Heart left ventricle (tissue), 16 donors: ENCODE data around the gene ARHGEF12. TPM values are rescaled to one million over a fixed set of nuclear protein-coding genes. Genes with fewer than 3 reads are reported as not detected.

Experiments
- ATAC-seq, 4 donors: fragments of 200-7000 bp; cut with Tn5 transposase; one replicate each; pipeline ENCODE4 v1.9.1; 2020 to 2022; ENCODE audit warnings: moderate library complexity in 4 of 4, mild to moderate bottlenecking in 3 of 4, moderate number of reproducible peaks in 1 of 4
- DNase-seq, 5 donors: peaks; one replicate each; pipeline ENCODE4 v3.0.0-alpha.2; 2020
- H3K27ac ChIP-seq, 12 donors: fragments of 200-600 bp; sonication (generic) in 4 of 12; one replicate each; pipeline versions ENCODE4 v1.5.0 to v1.8.0; 2016 to 2022; ENCODE audit warnings: mild to moderate bottlenecking in 2 of 12
- H3K27me3 ChIP-seq, 9 donors: fragments of 200-600 bp; sonication (generic) in 2 of 9; one replicate each; pipeline versions ENCODE4 v1.5.1 to v1.8.0; 2016 to 2022; ENCODE audit warnings: mild to moderate bottlenecking in 3 of 9
- H3K36me3 ChIP-seq, 9 donors: fragments of 200-600 bp; sonication (generic) in 2 of 9; one replicate each; pipeline versions ENCODE4 v1.5.0 to v1.8.0; 2018 to 2022; ENCODE audit warnings: mild to moderate bottlenecking in 2 of 9
- H3K4me1 ChIP-seq, 12 donors: fragments of 200-600 bp; sonication (generic) in 4 of 12; one replicate each; pipeline versions ENCODE4 v1.5.0 to v1.8.0; 2016 to 2022; ENCODE audit warnings: mild to moderate bottlenecking in 3 of 12
- H3K4me3 ChIP-seq, 12 donors: fragments of 200-600 bp; sonication (generic) in 4 of 12; one replicate each; pipeline versions ENCODE4 v1.5.0 to v1.8.0; 2017 to 2022; ENCODE audit warnings: mild to moderate bottlenecking in 9 of 12, moderate library complexity in 4 of 12
- H3K9me3 ChIP-seq, 12 donors: fragments of 200-600 bp; sonication (generic) in 4 of 12; one replicate each; pipeline versions ENCODE4 v1.5.0 to v1.8.0; 2016 to 2022; ENCODE audit warnings: mild to moderate bottlenecking in 1 of 12
- CTCF ChIP-seq, 12 donors: fragments of 200-600 bp; sonication (generic) in 4 of 12; IDR thresholded peaks; one replicate each; pipeline versions ENCODE4 v1.5.0 to v1.8.0; 2018 to 2022; ENCODE audit warnings: antibody characterized with exemption in 12 of 12, mild to moderate bottlenecking in 5 of 12
- POLR2A ChIP-seq, 2 donors: fragments of 450-650 bp; IDR thresholded peaks; one replicate each; pipeline ENCODE4 v1.6.1; 2017; ENCODE audit warnings: antibody characterized with exemption in 2 of 2, mild to moderate bottlenecking in 2 of 2, moderate library complexity in 2 of 2
- WGBS, 4 donors: extraction: QIAGEN DNeasy Blood & Tissue Kit in 2 of 4; methylation state at CpG; one replicate each; pipeline versions ENCODE4 v1.1.5 to v1.1.7; 2013 to 2018; 5-methylcytosine and 5-hydroxymethylcytosine counted together
- intact Hi-C, 10 donors: fragments of 100-400 bp; cut with DNase I; formaldehyde crosslinking; loops; one replicate each; pipeline versions ENCODE4 v1.11.1 to v1.14.2; 2022
- polyA plus RNA-seq, 2 donors: library from polyadenylated mRNA; stranded (reverse); fragments of 200-250 nt; gene quantifications; one replicate each; pipeline ENCODE4 v1.2.3, GENCODE V29; 2013
- total RNA-seq, 9 donors: library from RNA; depleted of rRNA in 2 of 9; stranded (reverse); fragments of >200 nt in 2 of 9; fragmentation: NEBNext Ultra II Directional in 3 of 9; extraction: Animal tissue kit (Norgen Biotek cat#: 25700) in 3 of 9; gene quantifications; one replicate each; pipeline versions ENCODE4 v1.1.0 to v1.2.4, GENCODE V29; 2016 to 2023
- donor health status: ischemic (EF 13 %, LVEDD 7.1; RV severe dilation, severe dysfunction).
- donor health status: healthy with polysubstance abuse.
- donor health status: DM: no; HTN: yes; CAD: no.
- donor health status: DM: no; HTN: no; CAD: no.
- donor health status: ischemic (EF 25% LVEDD 6.9; RV normal size, moderate dysfunction).
- donor health status: ischemic (EF 25% LVEDD 5.7; RV mildly dilated, moderate dysfunction).
- donor health status: healthy.
- donor health status: DM: yes; HTN: yes; CAD: no.
- donor health status: ischemic (EF 35%, LVEDD 5.7; RV mildly dilated, moderate dysfunction).
- donor health status: nonischemic (EF 11% LVEDD 7.7; RV severe dilation, severe dysfunction).
- donor health status: DM: yes; HTN: yes; CAD: no.
- donor health status: PGD.
- donor health status: ischemic (EF 29% LVEDD 5.4; RV normal size, mild dysfunction).
- donor health status: nonischemic (EF 23%, LVEDD 6.1; RV moderate dilation, normal function).

ARHGEF12 gene
- total and polyA plus RNA-seq, 11 donors = 22.0 to 140 (median 112) TPM

GRCh38 chr11:120290956-120291355, 45.3 kb upstream of the ARHGEF12 start:
- Histone ChIP-seq H3K27ac (no peak overlapping the region), H3K4me1 (peaks cover 0 to 6% (median 0%) of the 10 kb centered on the region in 12 donors), H3K27me3 (peaks cover 0 to 31% (median 8%) of the 10 kb centered on the region in 9 donors), H3K36me3 (no peaks in the 10 kb centered on the region), H3K9me3 (no peaks in the 10 kb centered on the region), H3K4me3 (no peak overlapping the region)
- no peak for TF ChIP-seq CTCF (IDR thresholded peaks at IDR 0.05)
- no peak for TF ChIP-seq POLR2A (IDR thresholded peaks at IDR 0.05)
- intact Hi-C loops = no loop called here
- ATAC-seq (no peak), DNase-seq (no peak)
- WGBS, 4 donors = 31 to 66% (median 43%) methylated on average over 3 of the region's 3 CpGs

GRCh38 chr11:120293038-120293800, 43.0 kb upstream of the ARHGEF12 start:
- WGBS, 4 donors = 81 to 89% (median 84%) methylated on average over 5 of the region's 5 CpGs
- Histone ChIP-seq H3K4me1 (peaks cover 0 to 6% (median 0%) of the 10 kb centered on the region in 12 donors), H3K36me3 (no peaks in the 10 kb centered on the region), H3K27ac (no peak overlapping the region), H3K27me3 (peaks cover 0 to 45% (median 9%) of the 10 kb centered on the region in 9 donors), H3K4me3 (no peak overlapping the region), H3K9me3 (no peaks in the 10 kb centered on the region)
- DNase-seq (no peak), ATAC-seq (no peak)
- intact Hi-C loops = no loop called here
- TF ChIP-seq CTCF (IDR thresholded peaks at IDR 0.05) (no peak), POLR2A (IDR thresholded peaks at IDR 0.05) (no peak)

DNA sequence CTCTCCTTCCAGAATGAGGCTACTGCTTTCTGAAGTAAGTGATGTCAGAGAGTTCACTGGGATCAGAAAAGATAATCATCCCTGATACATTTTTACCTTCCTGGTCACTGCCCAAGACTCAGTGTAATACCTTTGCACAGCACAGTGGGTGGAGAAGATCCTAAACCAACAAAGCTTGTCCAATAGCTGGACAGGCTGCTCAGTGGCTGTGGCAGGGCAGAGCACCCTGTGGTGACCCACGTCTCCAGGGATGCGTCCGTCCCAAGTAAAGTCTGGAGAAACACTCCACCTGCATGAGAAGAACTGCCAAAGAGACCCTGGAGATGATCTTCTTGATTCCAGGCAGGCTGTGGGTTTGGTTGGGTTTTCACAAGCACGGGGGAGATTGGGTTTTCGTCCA, 42.1 kb upstream of the ARHGEF12 start:
- Histone ChIP-seq H3K4me3 (no peak overlapping the region), H3K36me3 (no peaks in the 10 kb centered on the region), H3K9me3 (no peaks in the 10 kb centered on the region), H3K27me3 (peaks cover 0 to 51% (median 9%) of the 10 kb centered on the region in 9 donors), H3K4me1 (peaks cover 0 to 6% (median 0%) of the 10 kb centered on the region in 12 donors), H3K27ac (no peak overlapping the region)
- DNase-seq = no peak
- TF ChIP-seq POLR2A (IDR thresholded peaks at IDR 0.05) = no peak
- no peak for TF ChIP-seq CTCF (IDR thresholded peaks at IDR 0.05)
- no peak for ATAC-seq
- WGBS, 4 donors = 73 to 79% (median 77%) methylated on average over 2 to 5 of the region's 5 CpGs
- intact Hi-C loops = no loop called here

GRCh38 chr11:120295099-120295498, 41.1 kb upstream of the ARHGEF12 start:
- peaks cover 0 to 6% (median 0%) of the 10 kb centered on the region in 12 donors for H3K4me1 ChIP-seq
- no peak for TF ChIP-seq POLR2A (IDR thresholded peaks at IDR 0.05)
- no peak for TF ChIP-seq CTCF (IDR thresholded peaks at IDR 0.05)
- H3K4me3 ChIP-seq = no peak overlapping the region
- H3K36me3 ChIP-seq = no peaks in the 10 kb centered on the region
- intact Hi-C loops = loop anchor here in 1 of 10 donors (5.0 kb wide), 1 partner anchor 43 kb away; no protein-coding TSS in a partner anchor
- DNase-seq (no peak), ATAC-seq (peak in 2 of 4 donors; percentile 22 to 53)
- H3K27ac ChIP-seq = no peak overlapping the region
- peaks cover 0 to 58% (median 9%) of the 10 kb centered on the region in 9 donors for H3K27me3 ChIP-seq
- H3K9me3 ChIP-seq = no peaks in the 10 kb centered on the region
- WGBS, 4 donors = 24 to 54% (median 40%) methylated on average over 4 of the region's 4 CpGs
